Fibroblast of pulmonary artery (primary cell): ENCODE measurements around the gene SYK.
"Not testable (repeated sequence)": the region's sequence is repeated elsewhere in the genome, so short reads cannot be mapped to it uniquely, and the experiment has no call there.

Experiments
- DNase-seq: peaks from one replicate; pipeline ENCODE4 v3.0.0-alpha.2; 2010; ENCODE audit warnings: low read depth
- H3K4me3 ChIP-seq: replicated peaks from 2 replicates; pipeline ENCODE4 v1.5.1; 2011; ENCODE audit warnings: low read depth, mild to moderate bottlenecking, control low read depth, low read length, moderate library complexity
- CTCF ChIP-seq: IDR thresholded peaks from 2 replicates; pipeline ENCODE4 v1.5.1; 2011; ENCODE audit warnings: mild to moderate bottlenecking, control low read depth, low read length, inconsistent platforms; ENCODE audit errors: missing control alignments

SYK gene

GRCh38 chr9:90783964-90784363, 17.7 kb upstream of the SYK start:
- H3K4me3 ChIP-seq: no peak overlapping the region
- TF ChIP-seq CTCF: no peak
- no peak for DNase-seq

- TF ChIP-seq CTCF: no peak
- H3K4me3 ChIP-seq: no peak overlapping the region
- no peak for DNase-seq
These were observed 13.7 kb upstream of the SYK start for GRCh38 chr9:90787771-90788460.

- H3K4me3 ChIP-seq, DNase-seq: not testable (repeated sequence)
These were observed 13.1 kb upstream of the SYK start for GRCh38 chr9:90788527-90788926.

GRCh38 chr9:90789408-90789807, 12.2 kb upstream of the SYK start:
- no peak for DNase-seq
- no peak for TF ChIP-seq CTCF

GRCh38 chr9:90789862-90790261, 11.8 kb upstream of the SYK start:
- no peak for DNase-seq
- no peak for TF ChIP-seq CTCF
- H3K4me3 ChIP-seq: no peak overlapping the region

More at GRCh38 chr9:90789408-90789807, 12.2 kb upstream of the SYK start:
- H3K4me3 ChIP-seq: no peak overlapping the region

- not testable (repeated sequence) for H3K4me3 ChIP-seq, DNase-seq
These were observed 8.6 kb upstream of the SYK start for GRCh38 chr9:90793024-90793423.

GRCh38 chr9:90793729-90794128, 7.9 kb upstream of the SYK start:
- no peak overlapping the region for H3K4me3 ChIP-seq
- TF ChIP-seq CTCF: no peak
- no peak for DNase-seq

- no peak for TF ChIP-seq CTCF
- no peak overlapping the region for H3K4me3 ChIP-seq
- no peak for DNase-seq
These were observed 6.5 kb upstream of the SYK start for GRCh38 chr9:90795084-90795483.
